NCI-H510A (cell line): ENCODE measurements around the gene OSBPL10.

Source experiments
- DNase-seq: peaks from one replicate; lab custom pipeline; 2025; lab: John Stamatoyannopoulos, UW

The OSBPL10 gene

DNA sequence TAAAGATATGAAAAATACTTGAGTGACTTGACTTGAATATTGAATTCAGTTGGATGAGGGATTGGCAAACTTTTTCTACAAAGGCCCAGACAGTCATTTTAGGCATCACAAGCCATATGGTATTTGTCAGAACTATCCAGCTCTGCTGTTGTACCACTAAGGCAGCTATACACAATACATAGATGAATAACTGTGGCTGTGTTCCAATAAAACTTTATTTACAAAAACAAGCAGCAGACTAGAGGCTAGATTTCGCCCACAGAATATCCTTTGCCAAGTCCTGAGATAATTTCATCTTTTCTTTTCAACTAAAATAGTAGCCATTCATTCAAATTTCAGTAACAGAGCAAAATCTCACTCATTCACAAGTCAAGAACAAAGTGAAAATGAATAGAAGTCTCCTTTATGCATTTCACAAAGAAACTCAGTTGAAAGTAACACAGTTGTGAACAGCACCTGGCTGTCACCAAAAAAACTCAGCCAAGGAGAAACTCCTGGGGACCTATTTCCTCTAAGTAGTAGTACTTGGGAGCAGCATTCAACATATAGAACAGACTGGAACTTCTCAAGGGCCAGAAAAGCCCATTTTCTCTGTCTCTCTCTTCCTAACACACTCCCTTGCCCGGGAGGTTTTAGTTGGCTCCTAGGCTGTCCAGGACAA lies 56.3 kb downstream of the OSBPL10 start:
- DNase-seq = no peak

- DNase-seq = no peak
Measured at GRCh38 chr3:31922962-31923361, 58.1 kb downstream of the OSBPL10 start.

DNA sequence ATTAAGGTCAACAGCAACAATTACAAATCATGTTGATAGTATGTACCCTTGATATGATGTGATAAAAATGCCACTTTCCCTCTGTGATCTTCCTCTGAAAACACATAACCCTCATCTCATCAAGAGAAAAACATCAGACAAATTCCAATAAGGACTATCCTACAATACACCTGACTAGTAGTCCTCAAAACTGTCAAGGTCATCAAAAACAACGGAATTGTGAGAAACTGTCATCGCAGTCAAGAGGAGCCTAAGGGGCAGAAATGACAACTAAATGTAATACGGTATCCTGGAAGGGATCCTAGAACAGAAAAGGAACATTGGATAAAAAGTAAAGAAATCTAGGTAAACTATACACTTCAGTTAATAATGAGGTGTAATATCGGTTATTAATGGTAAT lies 59.2 kb downstream of the OSBPL10 start:
- no peak for DNase-seq

DNA sequence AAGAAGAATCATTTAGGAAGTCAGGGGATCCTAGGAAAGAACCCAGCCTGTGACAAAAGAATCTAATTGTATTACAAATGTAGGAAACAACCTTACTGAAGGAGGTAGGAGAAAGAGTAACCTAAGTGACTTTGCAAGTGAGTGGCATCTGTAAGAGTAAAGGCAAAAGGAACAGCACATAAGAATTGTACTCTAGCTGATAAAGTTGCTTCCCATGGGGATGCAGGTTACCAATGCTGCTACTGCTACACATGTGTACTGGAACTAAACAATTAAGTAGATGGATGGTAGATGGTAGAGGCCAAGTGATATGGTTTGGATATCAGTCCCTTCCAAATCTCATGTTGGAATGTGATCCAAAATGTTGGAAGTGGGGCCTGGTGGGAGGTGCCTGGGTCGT lies 60.8 kb downstream of the OSBPL10 start:
- DNase-seq = no peak

GRCh38 chr3:31919528-31919927 lies 61.5 kb downstream of the OSBPL10 start:
- no peak for DNase-seq

DNA sequence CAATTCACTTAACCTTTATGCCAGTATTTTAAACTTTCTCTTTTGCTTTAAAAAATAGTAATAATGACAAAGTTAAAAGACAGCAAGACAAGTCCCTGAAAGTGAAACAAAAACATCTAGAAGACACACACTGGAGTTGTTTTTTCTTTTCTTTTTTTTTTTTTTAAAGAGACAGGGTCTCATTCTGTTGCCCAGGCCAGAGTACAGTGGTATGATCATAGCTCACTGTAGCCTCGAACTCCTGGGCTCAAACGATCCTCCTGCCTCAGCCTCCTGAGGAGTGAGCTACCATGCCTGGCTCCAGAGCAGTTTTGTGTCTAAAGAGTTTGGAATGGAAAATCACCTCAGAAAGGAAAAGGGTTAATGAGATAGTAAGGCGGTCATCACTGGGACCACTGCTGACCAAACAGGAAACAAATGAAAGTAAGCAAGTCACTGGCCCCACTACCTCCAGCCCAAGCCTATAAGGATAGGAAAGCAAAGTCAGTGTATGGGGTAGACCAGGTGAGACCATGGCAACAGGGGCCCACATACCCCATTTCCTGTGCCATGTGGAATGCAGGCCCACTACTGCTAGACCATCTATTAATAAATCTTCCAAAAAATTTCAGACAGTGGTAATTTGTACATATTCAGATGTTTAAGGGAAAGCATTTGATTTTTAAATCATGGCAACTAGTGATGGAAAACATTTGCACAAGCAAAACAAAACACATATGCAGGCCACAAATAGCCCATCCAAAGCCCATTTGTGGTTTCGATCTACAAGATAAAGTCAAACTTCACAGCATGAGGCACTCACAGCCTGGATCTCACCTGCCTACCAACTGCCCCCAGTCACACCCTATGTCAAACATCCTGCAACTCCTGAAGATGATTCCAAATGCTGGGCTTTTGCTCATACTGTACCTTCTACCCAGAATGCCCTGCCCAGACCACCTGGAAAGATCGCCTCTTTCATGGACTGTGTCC lies 62.6 kb downstream of the OSBPL10 start:
- no peak for DNase-seq

GRCh38 chr3:31917303-31918005 lies 63.6 kb downstream of the OSBPL10 start:
- DNase-seq = no peak

DNA sequence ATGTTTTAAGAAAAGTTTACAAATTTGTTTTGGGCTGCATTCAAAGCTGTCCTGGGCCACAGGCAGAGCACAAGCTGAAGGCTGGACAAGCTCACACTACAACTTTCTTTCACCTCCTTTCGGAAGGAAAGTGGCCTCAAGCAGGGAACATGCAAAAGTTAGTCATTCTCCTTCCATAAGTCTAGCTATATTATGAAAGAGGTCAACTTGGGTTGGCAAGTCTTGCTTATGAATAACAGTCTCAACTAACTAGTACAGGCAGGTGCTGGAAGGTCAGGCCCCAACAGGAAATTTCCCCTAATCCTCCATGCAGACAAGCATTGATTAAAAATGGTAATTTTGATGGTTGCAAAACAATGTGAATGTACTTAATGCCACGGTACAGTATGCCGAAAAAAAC lies 69.4 kb downstream of the OSBPL10 start:
- DNase-seq = no peak

DNA sequence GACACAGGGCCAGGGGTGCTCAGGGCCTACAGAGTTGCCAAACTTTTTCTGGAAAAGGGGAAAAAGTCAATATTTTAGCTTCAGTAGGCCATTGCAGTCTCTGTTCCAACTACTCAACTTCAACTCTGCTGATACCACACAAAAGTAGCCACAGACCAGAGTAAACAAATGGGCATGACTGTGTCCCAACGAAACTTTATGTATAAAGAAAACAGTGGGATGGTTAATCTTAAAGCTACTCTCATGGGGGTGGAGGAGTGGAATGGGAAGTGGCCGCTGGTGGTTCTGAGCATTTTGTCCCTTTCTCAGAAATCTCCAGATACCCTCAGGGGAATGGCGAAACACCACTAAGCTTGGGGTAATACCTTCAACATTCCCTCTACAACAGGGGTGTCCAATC lies 69.9 kb downstream of the OSBPL10 start:
- DNase-seq = no peak

- no peak for DNase-seq
Measured at GRCh38 chr3:31909455-31909854, 71.6 kb downstream of the OSBPL10 start.

- DNase-seq = peak; percentile 8
Measured at GRCh38 chr3:31908391-31909097, 72.5 kb downstream of the OSBPL10 start.

- DNase-seq = no peak
Measured at GRCh38 chr3:31906182-31906581, 74.9 kb downstream of the OSBPL10 start.

- no peak for DNase-seq
Measured at GRCh38 chr3:31903686-31904431, 77.2 kb downstream of the OSBPL10 start.

DNA sequence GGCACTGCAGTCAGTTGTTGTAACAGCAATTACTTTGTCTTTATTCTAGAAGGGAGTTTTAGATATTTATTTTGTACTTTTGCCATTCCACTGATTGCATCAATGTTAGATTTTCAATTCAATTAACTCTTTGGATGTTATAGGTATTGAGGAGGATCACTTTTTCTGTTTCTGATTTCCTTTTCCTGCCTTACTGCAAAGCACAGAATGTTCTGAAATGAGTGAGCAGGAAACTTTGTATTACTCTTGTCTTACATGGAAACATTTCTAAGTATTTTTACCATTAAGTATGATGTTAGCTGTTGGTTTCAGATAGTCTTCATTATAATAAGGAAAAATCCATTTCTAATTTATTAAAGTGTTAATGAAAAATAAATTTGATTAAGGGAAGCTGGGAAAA lies 80.5 kb downstream of the OSBPL10 start:
- no peak for DNase-seq

GRCh38 chr3:31896648-31897433 lies 84.2 kb downstream of the OSBPL10 start:
- DNase-seq = no peak

DNA sequence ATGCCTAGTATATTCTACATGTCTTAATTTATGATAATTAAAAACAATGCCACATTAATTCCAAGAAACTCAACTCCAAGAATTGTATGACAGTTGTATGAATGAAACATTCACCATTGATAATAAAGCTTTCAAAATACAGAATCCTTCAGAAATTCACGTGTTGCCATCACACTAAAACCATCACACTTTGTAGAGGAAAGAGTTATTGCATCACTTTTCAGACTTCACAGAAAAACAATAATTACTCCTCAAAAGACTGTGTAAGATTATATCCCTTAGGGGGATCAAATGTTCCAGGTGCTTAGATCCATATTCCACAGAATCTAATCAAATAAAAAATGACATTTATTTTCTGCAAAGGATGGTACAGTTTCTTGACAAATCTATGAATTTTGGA lies 85.0 kb downstream of the OSBPL10 start:
- no peak for DNase-seq

DNA sequence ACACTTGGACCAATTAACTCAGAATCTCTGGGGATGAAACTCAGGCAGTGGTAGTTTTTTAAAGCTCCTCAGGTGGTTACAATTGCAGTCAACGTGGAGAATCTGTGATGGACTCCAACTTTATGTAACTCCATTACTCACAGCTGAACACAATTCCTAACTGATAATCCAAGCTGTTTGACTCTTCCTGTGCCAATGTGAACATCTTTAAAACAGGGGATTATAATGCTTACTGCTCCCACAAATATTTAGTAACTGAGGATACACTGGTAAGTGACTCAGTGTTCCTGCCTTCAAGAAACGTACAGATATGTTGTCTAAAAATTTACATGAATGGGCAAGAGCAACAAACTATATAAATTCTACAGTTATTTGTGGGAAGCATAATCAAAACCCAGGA lies 85.6 kb downstream of the OSBPL10 start:
- no peak for DNase-seq

DNA sequence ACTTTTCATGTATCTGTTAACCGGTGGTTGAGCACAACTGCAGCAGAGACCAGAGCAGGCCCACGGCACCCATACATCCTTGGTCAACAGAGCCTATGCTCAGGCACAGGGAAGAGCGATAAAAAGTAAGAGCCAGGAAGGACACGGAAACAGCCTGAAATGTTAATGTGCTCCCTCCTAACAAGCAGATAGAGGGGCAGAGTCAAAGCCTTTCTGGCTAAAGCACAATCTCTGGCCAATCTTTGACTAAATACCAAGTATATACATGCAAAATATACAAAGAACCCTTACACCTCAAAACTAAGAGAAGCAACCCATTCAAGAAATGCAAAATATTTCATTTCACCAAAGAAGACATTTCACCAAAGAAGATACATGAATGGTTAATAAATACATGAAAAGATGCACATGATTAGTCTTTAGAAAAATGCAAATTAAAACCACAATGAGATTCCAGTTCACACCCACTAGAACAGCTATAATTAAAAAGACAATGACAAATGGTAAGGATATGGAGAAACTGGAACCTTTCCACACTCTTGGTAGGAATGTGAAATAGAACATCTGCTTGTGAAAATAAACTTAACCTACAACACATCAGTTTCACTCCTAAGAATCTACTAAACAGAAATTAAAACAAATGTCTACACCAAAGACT lies 88.0 kb downstream of the OSBPL10 start:
- DNase-seq = no peak

DNA sequence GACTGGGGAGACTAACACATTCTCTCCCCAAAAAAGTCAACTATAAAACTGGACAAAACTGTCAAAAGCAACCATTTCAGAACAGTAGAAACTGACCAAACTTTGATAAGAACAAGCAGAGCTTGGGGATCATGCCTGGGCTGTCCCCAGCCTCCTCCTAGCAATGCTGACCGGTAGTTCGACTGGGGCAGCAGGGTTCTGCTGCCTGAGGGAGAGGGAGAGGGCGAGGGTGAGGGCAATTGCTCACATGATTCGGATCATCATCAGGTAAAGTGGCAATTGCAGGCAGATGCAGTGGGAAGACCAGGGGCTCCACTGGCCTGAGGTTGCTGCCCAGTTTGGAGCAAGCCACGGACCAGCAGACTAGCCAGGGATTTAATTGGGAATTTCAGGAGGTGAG lies 88.6 kb downstream of the OSBPL10 start:
- no peak for DNase-seq

DNA sequence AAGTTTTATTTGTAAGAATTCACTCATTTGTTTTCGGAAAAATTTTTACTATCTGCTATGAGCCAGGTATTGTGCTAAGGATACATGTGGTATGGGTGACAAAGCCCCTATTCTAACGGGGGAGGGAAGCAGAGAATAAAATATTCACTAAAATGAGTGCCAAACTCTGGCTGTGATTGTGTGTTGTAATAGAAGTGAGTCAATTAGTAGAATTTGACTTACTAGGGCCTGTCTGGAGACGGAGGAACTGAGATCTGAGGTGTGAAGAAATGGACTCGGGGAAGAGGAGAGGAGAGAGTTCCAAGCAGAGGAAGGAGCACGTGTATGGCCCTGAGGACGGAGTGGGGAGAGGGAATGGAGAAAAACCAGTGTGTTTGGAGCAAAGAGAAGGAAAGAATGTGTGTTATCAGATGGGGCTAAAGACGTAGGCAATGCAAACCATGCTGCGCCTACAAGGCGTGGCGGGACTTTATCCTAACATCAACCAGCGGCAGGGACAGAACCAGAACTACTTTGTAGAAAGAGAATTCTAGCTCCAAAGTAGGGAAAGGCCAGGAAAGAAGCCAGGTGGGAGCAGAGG lies 89.1 kb downstream of the OSBPL10 start:
- no peak for DNase-seq
